ENCODE results near the gene ADCY5.

ADCY5 gene

GRCh38 chr3:123485551-123485950 lies 36.7 kb upstream of the ADCY5 start:
- DNase-seq (ENCODE audit: low read depth), result no peak
- H3K4me3 ChIP-seq (ENCODE audit: low read length), result no peak overlapping the region
- no peak for TF ChIP-seq CTCF (IDR thresholded peaks at IDR 0.05; ENCODE audit: insufficient read depth, low read depth, low read length, missing control alignments)

GRCh38 chr3:123483146-123483545 lies 34.3 kb upstream of the ADCY5 start:
- TF ChIP-seq CTCF (IDR thresholded peaks at IDR 0.05; ENCODE audit: insufficient read depth, low read depth, low read length, missing control alignments), result no peak
- DNase-seq (ENCODE audit: low read depth), result no peak
- no peak overlapping the region for H3K4me3 ChIP-seq (ENCODE audit: low read length)

DNA sequence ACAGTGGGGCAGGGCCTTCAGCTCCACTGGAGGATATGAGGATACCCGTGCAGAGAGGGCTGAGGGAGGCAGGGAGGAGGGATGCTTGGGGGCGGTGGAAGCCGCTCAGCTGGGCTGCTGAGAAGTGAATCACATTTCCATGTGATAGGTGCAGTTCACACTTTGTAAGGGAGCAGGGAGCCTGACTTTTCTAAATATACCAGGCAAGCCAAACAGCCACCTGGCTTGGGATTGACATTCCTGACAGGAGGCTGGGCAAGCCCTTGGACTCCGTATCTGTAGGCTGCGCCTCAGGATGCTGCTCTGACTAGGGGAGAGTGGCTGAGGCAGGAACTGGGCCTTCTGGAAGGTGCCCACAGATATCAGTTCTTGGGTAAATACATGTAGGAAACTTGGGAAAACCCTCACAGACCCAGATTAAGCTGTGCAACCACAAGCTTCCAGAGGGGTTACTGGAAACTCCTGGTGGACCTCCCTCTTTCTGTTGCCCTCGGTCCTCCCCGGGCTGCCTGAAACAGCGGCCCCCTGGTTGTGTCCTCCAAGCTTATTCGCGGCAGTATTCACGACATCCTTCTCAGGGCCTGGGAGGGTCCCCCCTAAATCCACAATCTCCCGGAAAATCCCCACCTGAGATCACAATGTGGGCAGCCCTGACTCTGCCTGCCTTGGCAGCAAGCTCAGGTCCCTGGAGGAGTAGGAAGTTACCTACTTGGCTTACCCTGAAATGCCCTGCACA lies 33.0 kb upstream of the ADCY5 start:
- no peak overlapping the region for H3K4me3 ChIP-seq (ENCODE audit: low read length)
- peak; percentile 37 for DNase-seq (ENCODE audit: low read depth)
- TF ChIP-seq CTCF (IDR thresholded peaks at IDR 0.05; ENCODE audit: insufficient read depth, low read depth, low read length, missing control alignments), result no peak

DNA sequence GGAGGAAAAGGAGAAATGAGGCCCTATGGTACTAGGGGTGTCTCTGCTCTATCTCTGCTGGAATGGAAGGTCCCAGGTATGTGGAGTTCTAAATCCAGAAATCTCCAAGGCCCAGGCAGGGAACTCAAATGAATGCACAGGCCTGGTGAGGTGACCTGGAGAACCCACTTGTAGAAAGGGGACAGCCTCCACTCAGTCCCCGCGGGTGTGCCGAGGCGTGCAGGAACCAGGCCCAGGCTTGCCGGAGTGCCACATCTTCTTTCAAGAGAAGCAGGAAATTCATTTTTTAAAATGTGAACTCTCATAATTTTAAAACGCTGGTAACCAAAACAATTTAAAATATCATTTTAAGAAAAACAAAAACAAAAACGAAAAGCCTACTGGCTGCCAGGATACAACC lies 32.2 kb upstream of the ADCY5 start:
- TF ChIP-seq CTCF (IDR thresholded peaks at IDR 0.05; ENCODE audit: insufficient read depth, low read depth, low read length, missing control alignments), result no peak
- H3K4me3 ChIP-seq (ENCODE audit: low read length), result no peak overlapping the region
- peak; percentile 25 for DNase-seq (ENCODE audit: low read depth)

DNA sequence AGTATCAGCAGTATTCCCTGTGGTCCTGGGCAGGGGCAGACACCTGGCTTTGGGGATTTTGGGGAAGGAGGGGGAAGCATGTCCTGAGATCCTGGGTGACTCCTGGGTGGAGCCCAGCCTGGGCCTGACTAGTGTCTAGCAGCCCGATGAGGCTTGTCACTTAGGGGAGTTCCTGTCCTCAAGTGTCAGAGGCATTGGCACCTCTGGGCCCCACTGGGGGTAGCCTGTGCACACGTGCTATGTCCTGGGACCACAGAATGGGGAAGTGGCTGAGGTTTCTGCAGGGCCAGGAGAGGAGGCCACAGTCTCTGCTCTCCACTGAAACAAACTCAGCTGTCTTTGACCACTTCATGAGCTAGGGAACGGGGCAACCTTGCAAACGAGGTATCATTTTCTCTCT lies 31.5 kb upstream of the ADCY5 start:
- TF ChIP-seq CTCF (IDR thresholded peaks at IDR 0.05; ENCODE audit: insufficient read depth, low read depth, low read length, missing control alignments), result no peak
- DNase-seq (ENCODE audit: low read depth), result no peak
- H3K4me3 ChIP-seq (ENCODE audit: low read length), result no peak overlapping the region

DNA sequence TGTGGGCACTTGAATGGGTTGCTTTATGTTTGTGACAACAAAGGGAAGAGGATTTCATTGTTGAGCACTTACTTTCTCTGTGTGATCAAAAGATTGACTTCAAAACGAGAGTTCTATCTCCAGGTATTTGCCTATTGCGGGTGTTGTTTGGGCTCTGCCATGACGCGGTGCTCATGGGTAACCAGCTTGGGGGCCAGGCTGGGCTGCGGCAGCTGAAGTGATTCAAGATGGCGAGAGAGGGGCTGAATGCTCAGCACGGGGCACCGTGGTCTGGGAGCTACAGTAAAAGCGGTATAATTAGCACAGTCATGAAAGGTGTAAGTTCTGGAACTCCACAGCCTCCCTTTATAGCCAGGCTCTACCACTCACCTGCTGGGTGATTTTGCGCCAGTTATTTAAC lies 31.0 kb upstream of the ADCY5 start:
- no peak overlapping the region for H3K4me3 ChIP-seq (ENCODE audit: low read length)
- no peak for DNase-seq (ENCODE audit: low read depth)
- TF ChIP-seq CTCF (IDR thresholded peaks at IDR 0.05; ENCODE audit: insufficient read depth, low read depth, low read length, missing control alignments), result no peak

DNA sequence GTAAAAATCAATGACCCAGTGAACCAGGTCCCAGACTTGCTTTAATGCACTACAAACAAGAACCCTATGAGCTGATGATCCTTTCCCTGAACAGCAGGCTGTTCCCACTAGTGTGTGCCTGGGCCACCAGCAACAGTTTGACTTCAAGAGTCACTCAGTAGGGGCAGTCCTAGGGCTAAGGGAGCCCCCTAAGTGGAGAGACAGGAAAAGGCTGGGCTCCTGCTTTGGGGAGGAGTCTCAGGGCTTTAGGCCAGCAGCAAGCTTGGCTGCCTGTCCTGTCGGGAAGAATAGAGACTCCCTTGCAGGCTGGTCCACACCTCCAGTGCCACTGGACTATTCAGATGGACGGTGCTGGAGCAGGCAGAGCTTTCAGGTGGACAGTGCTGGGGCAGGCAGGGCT lies 29.4 kb upstream of the ADCY5 start:
- H3K4me3 ChIP-seq (ENCODE audit: low read length), result no peak overlapping the region
- no peak for DNase-seq (ENCODE audit: low read depth)
- TF ChIP-seq CTCF (IDR thresholded peaks at IDR 0.05; ENCODE audit: insufficient read depth, low read depth, low read length, missing control alignments), result no peak
